Body of pancreas (tissue), 4 donors: ENCODE measurements around the gene VMP1.

ENCODE experiments used
- CTCF ChIP-seq, 7 experiments: fragments of 450-650 bp in 4 of 7; fragments of 200-600 bp in 3 of 7; sonication (generic) in 3 of 7; IDR thresholded peaks; one replicate each; pipeline ENCODE4 v1.5.1; 2016 to 2019; ENCODE audit warnings: antibody characterized with exemption in 7 of 7
- POLR2A ChIP-seq, 3 donors: fragments of 450-650 bp; IDR thresholded peaks; one replicate each; pipeline ENCODE4 v1.6.1; 2016; ENCODE audit warnings: antibody characterized with exemption in 3 of 3, mild to moderate bottlenecking in 2 of 3

- no peak for TF ChIP-seq CTCF (IDR thresholded peaks at IDR 0.05)
- TF ChIP-seq POLR2A (IDR thresholded peaks at IDR 0.05), result no peak
Measured at GRCh38 chr17:59666235-59666634, 41.2 kb upstream of the VMP1 start.
